ENCODE measurements around the gene SPOP. TPM values are rescaled to one million over a fixed set of nuclear protein-coding genes. Genes with fewer than 3 reads are reported as not detected.

Gene SPOP
- total RNA-seq, 1 donor from 2014 or later: 48.6 TPM

GRCh38 chr17:49659661-49660382 lies 18.1 kb downstream of the SPOP start:
- no peak for DNase-seq (ENCODE audit: low read depth)
- no peaks in the 10 kb centered on the region for H3K27me3 ChIP-seq (ENCODE audit: insufficient read depth, low read length)
- peaks cover 72% of the 10 kb centered on the region for H3K79me2 ChIP-seq (ENCODE audit: insufficient read depth, low read length)
- no peaks in the 10 kb centered on the region for H3K27me3 Mint-ChIP-seq (ENCODE audit: low read depth, unreplicated experiment)
- peaks cover 10% of the 10 kb centered on the region for H3K36me3 Mint-ChIP-seq (ENCODE audit: low read depth, unreplicated experiment)
- peaks cover 8% of the 10 kb centered on the region for H3K4me1 Mint-ChIP-seq (ENCODE audit: low read depth, unreplicated experiment)
- H3K9me3 ChIP-seq (ENCODE audit: insufficient read depth, low read depth, low read length): no peaks in the 10 kb centered on the region
- H4K20me1 ChIP-seq (ENCODE audit: insufficient read depth, low read length): peaks cover 51% of the 10 kb centered on the region
- H3K9ac ChIP-seq (ENCODE audit: low read length): no peak overlapping the region
- no peak overlapping the region for H3K27ac ChIP-seq (ENCODE audit: low read depth, low read length)
- H3K36me3 ChIP-seq (ENCODE audit: insufficient read depth, low read length): no peaks in the 10 kb centered on the region
- FAIRE-seq: no peak
- no peak overlapping the region for H3K27ac Mint-ChIP-seq (ENCODE audit: unreplicated experiment)
- H3K4me3 Mint-ChIP-seq (ENCODE audit: unreplicated experiment): no peak overlapping the region
- H2AFZ ChIP-seq (ENCODE audit: low read depth, low read length): no peak overlapping the region
- H3K4me3 ChIP-seq (ENCODE audit: insufficient read depth, low read depth, low read length): no peak overlapping the region
- no peaks in the 10 kb centered on the region for H3K9me3 Mint-ChIP-seq (ENCODE audit: unreplicated experiment)
- TF ChIP-seq CTCF (IDR thresholded peaks at IDR 0.05; ENCODE audit: insufficient read depth, low read depth, low read length) (no peak), EZH2 (IDR thresholded peaks at IDR 0.05; ENCODE audit: insufficient read depth, low read length) (no peak)
- no peak overlapping the region for H3K4me2 ChIP-seq (ENCODE audit: low read length)
- H3K4me1 ChIP-seq (ENCODE audit: insufficient read depth, low read length): no peaks in the 10 kb centered on the region

- DNase-seq (ENCODE audit: low read depth): no peak
- H3K4me2 ChIP-seq (ENCODE audit: low read length): no peak overlapping the region
- no peak for FAIRE-seq
- no peak overlapping the region for H3K9ac ChIP-seq (ENCODE audit: low read length)
- peaks cover 80% of the 10 kb centered on the region for H3K79me2 ChIP-seq (ENCODE audit: insufficient read depth, low read length)
- Mint-ChIP-seq H3K27me3 (ENCODE audit: low read depth, unreplicated experiment) (no peaks in the 10 kb centered on the region), H3K27ac (ENCODE audit: unreplicated experiment) (no peak overlapping the region), H3K4me1 (ENCODE audit: low read depth, unreplicated experiment) (peaks cover 10% of the 10 kb centered on the region), H3K36me3 (ENCODE audit: low read depth, unreplicated experiment) (no peaks in the 10 kb centered on the region), H3K9me3 (ENCODE audit: unreplicated experiment) (no peaks in the 10 kb centered on the region), H3K4me3 (ENCODE audit: unreplicated experiment) (no peak overlapping the region)
- H3K27ac ChIP-seq (ENCODE audit: low read depth, low read length): no peak overlapping the region
- no peaks in the 10 kb centered on the region for H3K9me3 ChIP-seq (ENCODE audit: insufficient read depth, low read depth, low read length)
- H3K27me3 ChIP-seq (ENCODE audit: insufficient read depth, low read length): no peaks in the 10 kb centered on the region
- no peaks in the 10 kb centered on the region for H3K36me3 ChIP-seq (ENCODE audit: insufficient read depth, low read length)
- H3K4me1 ChIP-seq (ENCODE audit: insufficient read depth, low read length): no peaks in the 10 kb centered on the region
- H3K4me3 ChIP-seq (ENCODE audit: insufficient read depth, low read depth, low read length): no peak overlapping the region
- no peak overlapping the region for H2AFZ ChIP-seq (ENCODE audit: low read depth, low read length)
- H4K20me1 ChIP-seq (ENCODE audit: insufficient read depth, low read length): peaks cover 49% of the 10 kb centered on the region
- TF ChIP-seq CTCF (IDR thresholded peaks at IDR 0.05; ENCODE audit: insufficient read depth, low read depth, low read length): no peak
- TF ChIP-seq EZH2 (IDR thresholded peaks at IDR 0.05; ENCODE audit: insufficient read depth, low read length): no peak
Observed at GRCh38 chr17:49656247-49656646, 21.6 kb downstream of the SPOP start.

- Histone ChIP-seq H3K79me2 (ENCODE audit: insufficient read depth, low read length) (peaks cover 72% of the 10 kb centered on the region), H3K9me3 (ENCODE audit: insufficient read depth, low read depth, low read length) (no peaks in the 10 kb centered on the region), H2AFZ (ENCODE audit: low read depth, low read length) (no peak overlapping the region), H3K27ac (ENCODE audit: low read depth, low read length) (peak overlapping the region; percentile 8), H3K36me3 (ENCODE audit: insufficient read depth, low read length) (no peaks in the 10 kb centered on the region), H3K4me3 (ENCODE audit: insufficient read depth, low read depth, low read length) (peak overlapping the region; percentile 21), H3K9ac (ENCODE audit: low read length) (no peak overlapping the region), H3K4me1 (ENCODE audit: insufficient read depth, low read length) (peaks cover 12% of the 10 kb centered on the region), H3K4me2 (ENCODE audit: low read length) (peak overlapping the region; percentile 84), H3K27me3 (ENCODE audit: insufficient read depth, low read length) (no peaks in the 10 kb centered on the region), H4K20me1 (ENCODE audit: insufficient read depth, low read length) (peaks cover 15% of the 10 kb centered on the region)
- no peaks in the 10 kb centered on the region for H3K36me3 Mint-ChIP-seq (ENCODE audit: low read depth, unreplicated experiment)
- TF ChIP-seq CTCF (IDR thresholded peaks at IDR 0.05; ENCODE audit: insufficient read depth, low read depth, low read length): no peak
- TF ChIP-seq EZH2 (IDR thresholded peaks at IDR 0.05; ENCODE audit: insufficient read depth, low read length): no peak
- peaks cover 29% of the 10 kb centered on the region for H3K4me1 Mint-ChIP-seq (ENCODE audit: low read depth, unreplicated experiment)
- FAIRE-seq (no peak), DNase-seq (ENCODE audit: low read depth) (no peak)
- peak overlapping the region; percentile 84 for H3K27ac Mint-ChIP-seq (ENCODE audit: unreplicated experiment)
- H3K27me3 Mint-ChIP-seq (ENCODE audit: low read depth, unreplicated experiment): no peaks in the 10 kb centered on the region
- no peaks in the 10 kb centered on the region for H3K9me3 Mint-ChIP-seq (ENCODE audit: unreplicated experiment)
- no peak overlapping the region for H3K4me3 Mint-ChIP-seq (ENCODE audit: unreplicated experiment)
Observed at GRCh38 chr17:49647256-49647585, 30.7 kb downstream of the SPOP start.
